IMR-90 (cell line): ENCODE measurements around the gene MFAP3L. TPM values are rescaled to one million over a fixed set of nuclear protein-coding genes. Genes with fewer than 3 reads are reported as not detected.

ENCODE experiments used
- ATAC-seq: fragments of 200-7000 bp; cut with Tn5 transposase; 2 replicates; pipeline ENCODE4 v1.9.1; 2020; ENCODE audit warnings: low read depth, mild to moderate bottlenecking, moderate library complexity
- BruUV-seq: library from RNA; stranded (reverse); fragments of 400-500 nt; replicated peaks from 2 replicates; lab custom pipeline; 2021; lab: Mats Ljungman, UMichigan
- CTCF ChIA-PET: fragments of 300-600 bp; formaldehyde crosslinking; extraction: SDS; loops from one replicate; lab custom pipeline; 2021; ENCODE audit warnings: antibody characterized with exemption; lab: Yijun Ruan, JAX
- POLR2A ChIA-PET: fragments of 300-600 bp; sonication (Branson Sonifier 250); formaldehyde crosslinking; loops from one replicate; lab custom pipeline; 2022; ENCODE audit warnings: antibody characterized with exemption; ENCODE audit not compliant: unreplicated experiment; lab: Charles Lee
- DNase-seq: peaks from one replicate; pipeline ENCODE4 v3.0.0; 2013
- H2AFZ ChIP-seq: replicated peaks from 2 replicates; pipeline ENCODE3; 2013; ENCODE audit warnings: low read length, mild to moderate bottlenecking; ENCODE audit not compliant: poor library complexity
- H2AK5ac ChIP-seq: 2 replicates; pipeline ENCODE4 v1.6.1; 2013; ENCODE audit warnings: low read depth, low read length, inconsistent platforms
- H2AK9ac ChIP-seq: replicated peaks from 2 replicates; pipeline ENCODE3; 2013; ENCODE audit warnings: mild to moderate bottlenecking, low read depth, low read length, moderate library complexity; ENCODE audit not compliant: poor library complexity
- H2BK120ac ChIP-seq: 2 replicates; pipeline ENCODE4 v1.6.1; 2013; ENCODE audit warnings: low read depth, low read length, inconsistent platforms
- H2BK15ac ChIP-seq: 3 replicates; pipeline ENCODE4 v1.6.1; 2013; ENCODE audit warnings: low read depth, low read length, inconsistent platforms
- H2BK20ac ChIP-seq: 2 replicates; pipeline ENCODE4 v1.6.1; 2013; ENCODE audit warnings: low read depth, mild to moderate bottlenecking, inconsistent platforms, low read length, moderate library complexity
- H2BK5ac ChIP-seq: 2 replicates; pipeline ENCODE4 v1.6.1; 2013; ENCODE audit warnings: mild to moderate bottlenecking, low read depth, low read length, inconsistent platforms; ENCODE audit not compliant: poor library complexity, severe bottlenecking
- H3K14ac ChIP-seq: replicated peaks from 2 replicates; pipeline ENCODE4 v1.6.1; 2013; ENCODE audit warnings: low read depth, low read length, inconsistent platforms
- H3K18ac ChIP-seq: 2 replicates; pipeline ENCODE4 v1.6.1; 2013; ENCODE audit warnings: low read depth, low read length, control low read depth
- H3K23ac ChIP-seq: 2 replicates; pipeline ENCODE4 v1.6.1; 2013; ENCODE audit warnings: low read depth, low read length, inconsistent platforms
- H3K27ac ChIP-seq: 2 replicates; pipeline ENCODE4 v1.5.1; 2013; ENCODE audit warnings: mild to moderate bottlenecking, control low read depth, low read length; ENCODE audit not compliant: insufficient read depth
- H3K27me3 ChIP-seq: 2 replicates; pipeline ENCODE4 v1.6.1; 2013; ENCODE audit warnings: low read length; ENCODE audit not compliant: control insufficient read depth, insufficient read depth
- H3K36me3 ChIP-seq: 2 replicates; pipeline ENCODE4 v1.6.1; 2013; ENCODE audit warnings: low read length, mixed read lengths; ENCODE audit not compliant: control insufficient read depth, insufficient read depth
- H3K4ac ChIP-seq: 2 replicates; pipeline ENCODE4 v1.6.1; 2013; ENCODE audit warnings: low read depth, low read length, inconsistent platforms
- H3K4me1 ChIP-seq: 2 replicates; pipeline ENCODE4 v1.6.1; 2013; ENCODE audit warnings: low read length, mixed read lengths; ENCODE audit not compliant: control insufficient read depth, insufficient read depth
- H3K4me2 ChIP-seq: 2 replicates; pipeline ENCODE4 v1.6.1; 2013; ENCODE audit warnings: low read depth, mild to moderate bottlenecking, control low read depth, low read length, moderate library complexity
- H3K4me3 ChIP-seq: 2 replicates; pipeline ENCODE4 v1.5.1; 2013; ENCODE audit warnings: low read depth, mild to moderate bottlenecking, control low read depth, low read length, moderate library complexity; ENCODE audit not compliant: insufficient read depth
- H3K56ac ChIP-seq: 2 replicates; pipeline ENCODE4 v1.6.1; 2013; ENCODE audit warnings: low read length, inconsistent platforms; ENCODE audit not compliant: insufficient read depth; ENCODE audit errors: extremely low read depth
- H3K79me1 ChIP-seq, 2 experiments: 2 replicates each; pipeline ENCODE4 v1.6.1; 2013; ENCODE audit warnings: low read length in 2 of 2, inconsistent platforms in 1 of 2, low read depth in 1 of 2
- H3K9ac ChIP-seq: 2 replicates; pipeline ENCODE4 v1.6.1; 2013; ENCODE audit warnings: low read depth, low read length, control low read depth
- H3K9me1 ChIP-seq: 2 replicates; pipeline ENCODE4 v1.6.1; 2013; ENCODE audit warnings: low read length, inconsistent platforms; ENCODE audit not compliant: insufficient read depth
- H3K9me3 ChIP-seq: 2 replicates; pipeline ENCODE4 v1.6.1; 2013; ENCODE audit warnings: low read length; ENCODE audit not compliant: control insufficient read depth, insufficient read depth
- H4K20me1 ChIP-seq: 2 replicates; pipeline ENCODE4 v1.6.1; 2013; ENCODE audit warnings: low read length, inconsistent platforms; ENCODE audit not compliant: insufficient read depth
- H4K5ac ChIP-seq: 2 replicates; pipeline ENCODE4 v1.6.1; 2013; ENCODE audit warnings: mild to moderate bottlenecking, low read depth, low read length, control low read depth
- H4K8ac ChIP-seq, 2 experiments: 2 replicates each; pipeline ENCODE4 v1.6.1; 2013; ENCODE audit warnings: low read depth in 2 of 2, low read length in 2 of 2, control low read depth in 1 of 2, inconsistent platforms in 1 of 2
- H4K91ac ChIP-seq: 2 replicates; pipeline ENCODE4 v1.6.1; 2013; ENCODE audit warnings: low read depth, low read length, inconsistent platforms; ENCODE audit not compliant: insufficient read depth
- BHLHE40 ChIP-seq: fragments of 150-350 bp; IDR thresholded peaks from 2 replicates; pipeline ENCODE4 v1.6.1; 2016; ENCODE audit warnings: mild to moderate bottlenecking, low read depth, low read length
- CEBPB ChIP-seq: IDR thresholded peaks from 2 replicates; pipeline ENCODE4 v1.6.1; 2012; ENCODE audit warnings: low read depth, low read length, improper control_type of control experiment
- FOS ChIP-seq: fragments of 150-350 bp; IDR thresholded peaks from 2 replicates; pipeline ENCODE4 v1.6.1; 2016; ENCODE audit warnings: low read depth, low read length
- MAFK ChIP-seq: IDR thresholded peaks from 2 replicates; pipeline ENCODE4 v1.6.1; 2012; ENCODE audit warnings: low read depth, low read length, improper control_type of control experiment
- MAZ ChIP-seq: IDR thresholded peaks from 2 replicates; pipeline ENCODE4 v1.6.1; 2012; ENCODE audit warnings: low read depth, mild to moderate bottlenecking, low read length, improper control_type of control experiment, moderate library complexity, borderline replicate concordance
- MXI1 ChIP-seq: IDR thresholded peaks from 2 replicates; pipeline ENCODE4 v1.6.1; 2012; ENCODE audit warnings: low read depth, mild to moderate bottlenecking, low read length, moderate library complexity, borderline replicate concordance
- NFE2L2 ChIP-seq: fragments of 150-350 bp; IDR thresholded peaks from 2 replicates; pipeline ENCODE4 v1.6.1; 2016; ENCODE audit warnings: low read depth, mild to moderate bottlenecking, low read length
- POLR2A ChIP-seq: IDR thresholded peaks from 2 replicates; pipeline ENCODE4 v1.6.1; 2012; ENCODE audit warnings: mild to moderate bottlenecking, low read depth, low read length
- RAD21 ChIP-seq: IDR thresholded peaks from 2 replicates; pipeline ENCODE4 v1.6.1; 2012; ENCODE audit warnings: low read length, improper control_type of control experiment
- RCOR1 ChIP-seq: IDR thresholded peaks from 2 replicates; pipeline ENCODE4 v1.6.1; 2012; ENCODE audit warnings: mild to moderate bottlenecking, low read length, improper control_type of control experiment; ENCODE audit not compliant: insufficient replicate concordance
- RFX5 ChIP-seq: IDR thresholded peaks from 2 replicates; pipeline ENCODE4 v1.8.0; 2012; ENCODE audit warnings: low read depth, mild to moderate bottlenecking, low read length, moderate library complexity
- SMC3 ChIP-seq: fragments of 150-350 bp; IDR thresholded peaks from 2 replicates; pipeline ENCODE4 v1.6.1; 2016; ENCODE audit warnings: low read depth, mild to moderate bottlenecking, antibody characterized with exemption, low read length, moderate library complexity
- WGBS, 2 experiments: methylation state at CpG; one replicate each; pipeline versions ENCODE4 v1.1.5 to v1.1.7; 2013; ENCODE audit warnings: missing lambda C conversion rate in 2 of 2; ENCODE audit not compliant: insufficient read length in 1 of 2; ENCODE audit errors: extremely low coverage in 2 of 2; 5-methylcytosine and 5-hydroxymethylcytosine counted together
- dilution Hi-C: fragments of 300-500 bp; cut with HindIII; formaldehyde crosslinking; loops from one replicate; pipeline ENCODE4 v1.14.3; 2018; ENCODE audit warnings: low sequenced_read_pairs; ENCODE audit not compliant: unreplicated experiment
- in situ Hi-C: fragments of 300-500 bp; cut with MboI; formaldehyde crosslinking; loops from 3 replicates; pipeline ENCODE4 v1.14.3; 2019; ENCODE audit warnings: low sequenced_read_pairs, inconsistent platforms, mixed read lengths
- intact Hi-C: fragments of 100-400 bp; cut with micrococcal nuclease; formaldehyde crosslinking; loops from 2 replicates; pipeline ENCODE4 v1.10.0; 2022
- polyA plus RNA-seq, 3 experiments: library from polyadenylated mRNA; depleted of rRNA; stranded (reverse); fragments of >200 nt; gene quantifications; 2 replicates each; pipeline ENCODE4 v1.2.3, GENCODE V29; 2012; ENCODE audit warnings: low replicate concordance in 1 of 3
- total RNA-seq: library from RNA; depleted of rRNA; stranded (reverse); fragments of >200 nt; gene quantifications from 2 replicates; pipeline ENCODE4 v1.2.3, GENCODE V29; 2012
- TF ChIP-seq, protein P1 (sequence below): conservative IDR thresholded peaks from 2 replicates; pipeline ENCODE4 v1.5.1; 2012; ENCODE audit warnings: mild to moderate bottlenecking, low read depth, low read length, improper control_type of control experiment

MFAP3L gene
- total and polyA plus RNA-seq, 2 of the 4 experiments (the other 2 are of a cell fraction) = 0.22 to 0.36 TPM

DNA sequence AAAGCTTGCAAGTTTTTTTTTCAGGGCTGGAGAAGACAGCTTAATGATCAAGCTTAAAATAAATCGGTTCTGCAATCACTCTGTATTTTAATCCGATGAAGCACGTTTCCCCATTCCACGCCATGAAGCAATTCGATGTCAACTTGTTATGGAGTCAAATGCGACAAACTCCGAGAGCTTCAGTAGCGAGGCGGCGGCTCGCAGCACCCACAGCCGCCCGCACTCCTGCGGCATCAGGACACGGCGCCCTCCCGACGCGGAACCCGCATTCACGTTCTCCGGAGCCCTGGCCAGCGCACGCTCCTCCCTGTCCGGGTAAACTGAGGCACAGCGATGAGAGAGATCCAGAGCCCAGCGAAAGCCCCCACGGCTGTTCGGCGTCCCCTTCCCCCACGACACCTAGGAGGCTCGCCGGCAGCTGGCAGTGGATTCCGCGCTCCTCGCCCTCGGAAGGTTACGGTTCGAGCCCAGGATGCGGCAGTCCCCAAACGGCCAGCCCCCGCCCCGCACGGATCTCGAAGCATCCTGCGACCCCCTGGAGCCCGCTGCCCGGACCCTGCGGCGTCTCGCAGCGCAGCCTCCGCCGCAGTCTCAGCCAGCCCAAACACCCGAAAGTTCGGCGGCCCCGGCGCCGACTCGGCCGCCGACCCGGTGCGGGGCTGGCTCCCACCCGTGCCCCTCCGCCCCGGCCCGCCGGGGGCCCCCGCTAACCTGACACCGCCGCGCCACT is 507 bp downstream of the MFAP3L start:
- Histone ChIP-seq H3K9ac (no peak overlapping the region), H4K8ac (no peak overlapping the region), H3K56ac (no peak overlapping the region), H3K9me1 (no peaks in the 10 kb centered on the region), H2BK5ac (no peak overlapping the region), H4K5ac (no peak overlapping the region), H3K27me3 (peaks cover 23% of the 10 kb centered on the region), H3K36me3 (no peaks in the 10 kb centered on the region), H3K18ac (no peak overlapping the region), H3K9me3 (0 out of 2 replicates have a peak, but pooled peaks cover 5% of the 10 kb centered on the region), H2AFZ (peak overlapping the region; percentile 90), H3K4me1 (0 out of 2 replicates have a peak, but pooled peaks cover 2% of the 10 kb centered on the region), H4K20me1 (no peaks in the 10 kb centered on the region), H3K79me1 (no peaks in the 10 kb centered on the region), H3K4ac (no peak overlapping the region), H2BK15ac (no peak overlapping the region), H3K27ac (no peak overlapping the region), H3K4me2 (peak overlapping the region; percentile 75), H2AK5ac (no peak overlapping the region), H2BK20ac (no peak overlapping the region), H2BK120ac (no peak overlapping the region), H4K91ac (no peak overlapping the region), H3K23ac (peak overlapping the region; percentile 37; the same call in 1 of the 2 replicates), H3K4me3 (peak overlapping the region; percentile 50), H3K14ac (no peak overlapping the region), H2AK9ac (peak overlapping the region; percentile 49)
- DNase-seq = no peak
- no peak for TF ChIP-seq RFX5
- TF ChIP-seq RCOR1 = no peak
- TF ChIP-seq MXI1 = no peak
- TF ChIP-seq MAFK = no peak
- TF ChIP-seq FOS = no peak
- TF ChIP-seq, protein P1, sequence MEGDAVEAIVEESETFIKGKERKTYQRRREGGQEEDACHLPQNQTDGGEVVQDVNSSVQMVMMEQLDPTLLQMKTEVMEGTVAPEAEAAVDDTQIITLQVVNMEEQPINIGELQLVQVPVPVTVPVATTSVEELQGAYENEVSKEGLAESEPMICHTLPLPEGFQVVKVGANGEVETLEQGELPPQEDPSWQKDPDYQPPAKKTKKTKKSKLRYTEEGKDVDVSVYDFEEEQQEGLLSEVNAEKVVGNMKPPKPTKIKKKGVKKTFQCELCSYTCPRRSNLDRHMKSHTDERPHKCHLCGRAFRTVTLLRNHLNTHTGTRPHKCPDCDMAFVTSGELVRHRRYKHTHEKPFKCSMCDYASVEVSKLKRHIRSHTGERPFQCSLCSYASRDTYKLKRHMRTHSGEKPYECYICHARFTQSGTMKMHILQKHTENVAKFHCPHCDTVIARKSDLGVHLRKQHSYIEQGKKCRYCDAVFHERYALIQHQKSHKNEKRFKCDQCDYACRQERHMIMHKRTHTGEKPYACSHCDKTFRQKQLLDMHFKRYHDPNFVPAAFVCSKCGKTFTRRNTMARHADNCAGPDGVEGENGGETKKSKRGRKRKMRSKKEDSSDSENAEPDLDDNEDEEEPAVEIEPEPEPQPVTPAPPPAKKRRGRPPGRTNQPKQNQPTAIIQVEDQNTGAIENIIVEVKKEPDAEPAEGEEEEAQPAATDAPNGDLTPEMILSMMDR = no peak
- TF ChIP-seq CEBPB = no peak
- TF ChIP-seq MAZ = no peak
- TF ChIP-seq NFE2L2 = no peak
- no peak for TF ChIP-seq POLR2A
- no peak for TF ChIP-seq SMC3
- no peak for TF ChIP-seq BHLHE40
- no peak for TF ChIP-seq RAD21
- CTCF ChIA-PET = no interaction called here
- WGBS, 2 experiments = 5% methylated on average over 34 of the region's 74 CpGs; no CpG with 5 or more reads in 1 of the 2 experiments
- no TSS peak for BruUV-seq
- ATAC-seq = no peak
- POLR2A ChIA-PET = interaction anchor here (0.6 kb wide), 1 partner anchor 316 kb away, joined by 8 read pairs; no protein-coding TSS in a partner anchor
- in situ Hi-C loops = no loop called here
- dilution Hi-C loops = no loop called here
- intact Hi-C loops = loop anchor here (5.0 kb wide), 2 partner anchors 203 to 413 kb away; partner anchors contain the start of gene NEK1
